Hepatocyte (in vitro differentiated cells): ENCODE measurements around the gene KCTD17. TPM values are rescaled to one million over a fixed set of nuclear protein-coding genes. Genes with fewer than 3 reads are reported as not detected.

Experiments
- DNase-seq: peaks from one replicate; pipeline ENCODE4 v3.0.0-alpha.2; 2016; ENCODE audit warnings: low spot score
- H2AFZ ChIP-seq: fragments of 200-600 bp; sonication (generic); 2 replicates; pipeline ENCODE4 v1.6.0; 2016; ENCODE audit warnings: antibody characterized with exemption, mild to moderate bottlenecking
- H3K27ac ChIP-seq: fragments of 200-600 bp; sonication (generic); 2 replicates; pipeline ENCODE4 v1.5.1; 2016; ENCODE audit warnings: mild to moderate bottlenecking
- H3K27me3 ChIP-seq: fragments of 200-600 bp; sonication (generic); 2 replicates; pipeline ENCODE4 v1.6.1; 2016
- H3K36me3 ChIP-seq: fragments of 200-600 bp; sonication (generic); replicated peaks from 2 replicates; pipeline ENCODE4 v1.5.1; 2016; ENCODE audit warnings: low read depth; ENCODE audit not compliant: insufficient read depth
- H3K4me1 ChIP-seq: fragments of 200-600 bp; sonication (generic); 2 replicates; pipeline ENCODE4 v1.5.1; 2016; ENCODE audit warnings: mild to moderate bottlenecking, moderate library complexity; ENCODE audit not compliant: insufficient read depth
- H3K4me2 ChIP-seq: fragments of 200-600 bp; sonication (generic); 2 replicates; pipeline ENCODE4 v1.6.0; 2016
- H3K4me3 ChIP-seq: fragments of 200-600 bp; sonication (generic); 2 replicates; pipeline ENCODE4 v1.5.1; 2016; ENCODE audit warnings: mild to moderate bottlenecking
- H3K79me2 ChIP-seq: fragments of 200-600 bp; sonication (generic); 2 replicates; pipeline ENCODE4 v1.6.0; 2017; ENCODE audit warnings: mild to moderate bottlenecking
- H3K9me2 ChIP-seq: fragments of 200-600 bp; sonication (generic); replicated peaks from 2 replicates; pipeline ENCODE4 v1.6.0; 2017; ENCODE audit warnings: mild to moderate bottlenecking; ENCODE audit not compliant: insufficient read depth
- H3K9me3 ChIP-seq: fragments of 200-600 bp; sonication (generic); 2 replicates; pipeline ENCODE4 v1.5.1; 2016; ENCODE audit warnings: low read depth, mild to moderate bottlenecking
- H4K20me1 ChIP-seq: fragments of 200-600 bp; sonication (generic); 2 replicates; pipeline ENCODE4 v1.6.0; 2016; ENCODE audit warnings: mild to moderate bottlenecking; ENCODE audit not compliant: insufficient read depth, poor library complexity, severe bottlenecking
- CTCF ChIP-seq: fragments of 200-600 bp; sonication (generic); IDR thresholded peaks from 2 replicates; pipeline ENCODE4 v1.5.1; 2016; ENCODE audit warnings: antibody characterized with exemption, mild to moderate bottlenecking; ENCODE audit not compliant: poor library complexity
- EZH2 ChIP-seq: fragments of 200-600 bp; sonication (generic); IDR thresholded peaks from 2 replicates; pipeline ENCODE4 v1.6.1; 2016; ENCODE audit warnings: antibody characterized with exemption, mild to moderate bottlenecking, borderline replicate concordance
- EZH2phosphoT487 ChIP-seq: fragments of 200-600 bp; sonication (generic); IDR thresholded peaks from one replicate; pipeline ENCODE4 v1.6.1; 2018; ENCODE audit warnings: antibody characterized with exemption, mild to moderate bottlenecking, low read depth, moderate library complexity; ENCODE audit not compliant: unreplicated experiment, severe bottlenecking
- WGBS: methylation state at CpG from one replicate; pipeline ENCODE4 v1.1.6; 2016; ENCODE audit warnings: low lambda C conversion rate; ENCODE audit errors: missing lambda C conversion rate; 5-methylcytosine and 5-hydroxymethylcytosine counted together
- polyA plus RNA-seq: library from polyadenylated mRNA; unstranded; fragments of >200 nt; fragmentation: Nextera tagmentation; extraction: Ambion mirVana; gene quantifications from 2 replicates; pipeline ENCODE4 v1.2.1, GENCODE V29; 2016
- total RNA-seq: library from RNA; depleted of rRNA; stranded (reverse); fragments of >200 nt; gene quantifications from 2 replicates; pipeline ENCODE4 v1.2.3, GENCODE V29; 2014

The KCTD17 gene
- total and polyA plus RNA-seq, 2 experiments from 2014 or later, result 15.2 to 25.4 TPM

DNA sequence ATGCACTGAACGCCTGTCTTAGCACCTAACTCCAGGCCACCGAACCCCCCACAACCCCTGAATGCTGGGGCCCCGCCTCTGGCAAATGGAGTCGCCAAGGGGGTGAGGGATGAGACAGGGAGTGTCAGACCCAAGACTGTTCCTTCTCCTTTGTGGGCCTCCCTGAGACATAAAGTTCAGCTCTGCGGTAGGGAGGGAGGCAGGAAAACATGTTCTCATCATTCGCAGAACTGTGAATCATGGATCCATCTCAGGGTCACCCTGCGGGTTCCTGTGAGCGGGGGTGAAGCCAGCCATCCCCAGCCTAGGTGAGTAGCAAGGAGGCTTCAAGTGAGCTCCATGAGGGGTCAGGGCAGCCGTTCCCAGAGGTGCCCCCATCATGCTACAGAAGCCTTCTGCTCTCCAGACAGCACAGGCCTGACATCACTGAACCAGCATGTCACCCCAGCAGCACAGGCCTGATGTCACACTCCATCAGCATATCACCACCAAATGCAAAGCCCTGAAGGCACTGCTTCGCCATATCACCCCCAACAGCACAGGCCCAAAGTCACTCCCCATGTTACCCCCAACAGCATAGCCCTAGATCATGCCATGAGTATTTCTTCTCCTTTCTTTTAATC, 30.8 kb downstream of the KCTD17 start:
- no peak overlapping the region for H3K4me2 ChIP-seq
- H3K4me1 ChIP-seq, result no peaks in the 10 kb centered on the region
- H3K9me2 ChIP-seq, result no peaks in the 10 kb centered on the region
- WGBS, result 84% methylated on average over 10 of the region's 10 CpGs
- H4K20me1 ChIP-seq, result no peaks in the 10 kb centered on the region
- DNase-seq, result no peak
- H3K9me3 ChIP-seq, result no peaks in the 10 kb centered on the region
- no peaks in the 10 kb centered on the region for H3K36me3 ChIP-seq
- no peak overlapping the region for H3K4me3 ChIP-seq
- H3K27me3 ChIP-seq, result no peaks in the 10 kb centered on the region
- TF ChIP-seq EZH2phosphoT487, result no peak
- no peak for TF ChIP-seq CTCF
- no peak for TF ChIP-seq EZH2
- H3K79me2 ChIP-seq, result no peaks in the 10 kb centered on the region
- no peak overlapping the region for H2AFZ ChIP-seq
- no peak overlapping the region for H3K27ac ChIP-seq

GRCh38 chr22:37083914-37084313, 32.4 kb downstream of the KCTD17 start:
- no peak overlapping the region for H3K27ac ChIP-seq
- H2AFZ ChIP-seq, result no peak overlapping the region
- no peaks in the 10 kb centered on the region for H4K20me1 ChIP-seq
- H3K9me3 ChIP-seq, result no peaks in the 10 kb centered on the region
- no peak for TF ChIP-seq EZH2phosphoT487
- TF ChIP-seq CTCF, result no peak
- TF ChIP-seq EZH2, result no peak
- no peaks in the 10 kb centered on the region for H3K36me3 ChIP-seq
- H3K4me1 ChIP-seq, result no peaks in the 10 kb centered on the region
- no peaks in the 10 kb centered on the region for H3K9me2 ChIP-seq
- no peaks in the 10 kb centered on the region for H3K79me2 ChIP-seq
- 80% methylated on average over 5 of the region's 6 CpGs for WGBS
- H3K4me2 ChIP-seq, result no peak overlapping the region
- DNase-seq, result no peak
- no peak overlapping the region for H3K4me3 ChIP-seq
- no peaks in the 10 kb centered on the region for H3K27me3 ChIP-seq

DNA sequence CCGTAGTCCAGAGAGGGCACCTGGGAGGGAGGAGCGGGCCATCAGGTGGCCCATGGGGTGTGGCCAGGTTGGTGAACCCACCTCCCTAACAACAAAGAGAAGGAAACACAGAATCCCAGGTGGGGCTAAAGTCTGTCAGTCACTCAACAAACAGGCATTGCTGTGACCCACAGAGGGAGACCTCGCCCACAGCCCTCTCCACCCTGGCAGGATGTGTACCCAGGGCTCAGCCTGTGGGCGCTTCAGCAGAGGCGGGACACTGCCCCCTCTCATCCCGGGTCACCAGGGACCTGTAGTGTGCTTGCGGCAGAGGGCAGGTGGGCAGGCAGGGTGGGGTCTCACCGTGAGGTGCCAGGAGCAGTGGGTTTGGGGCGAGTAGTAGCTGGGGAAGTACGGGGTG, 32.8 kb downstream of the KCTD17 start:
- H3K27me3 ChIP-seq, result no peaks in the 10 kb centered on the region
- H2AFZ ChIP-seq, result no peak overlapping the region
- H3K4me1 ChIP-seq, result no peaks in the 10 kb centered on the region
- no peak for DNase-seq
- no peaks in the 10 kb centered on the region for H3K36me3 ChIP-seq
- no peaks in the 10 kb centered on the region for H3K9me2 ChIP-seq
- no peak overlapping the region for H3K27ac ChIP-seq
- H3K9me3 ChIP-seq, result no peaks in the 10 kb centered on the region
- WGBS, result 94% methylated on average over 10 of the region's 10 CpGs
- no peak overlapping the region for H3K4me2 ChIP-seq
- H3K4me3 ChIP-seq, result no peak overlapping the region
- TF ChIP-seq EZH2phosphoT487 (no peak), EZH2 (no peak), CTCF (no peak)
- no peaks in the 10 kb centered on the region for H3K79me2 ChIP-seq
- no peaks in the 10 kb centered on the region for H4K20me1 ChIP-seq

DNA sequence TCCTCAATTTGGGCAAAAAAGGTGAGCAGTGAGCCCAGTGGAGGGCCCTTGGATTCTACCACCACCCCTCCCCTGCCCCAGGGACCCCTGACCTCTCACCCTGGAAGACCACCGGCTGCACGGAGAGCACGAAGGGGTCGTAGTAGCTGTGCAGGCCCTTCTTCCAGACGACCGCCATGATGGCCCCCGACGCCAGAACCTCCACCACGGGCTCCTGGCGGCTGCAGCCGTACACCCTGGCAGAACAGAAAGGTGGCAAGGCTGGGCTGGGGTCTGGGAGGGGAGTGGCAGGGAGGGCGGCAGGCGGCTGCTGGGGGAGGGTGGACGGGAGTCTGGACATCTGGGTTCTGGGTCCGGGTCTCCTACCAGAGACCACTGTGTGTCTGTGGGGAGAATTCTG, 34.6 kb downstream of the KCTD17 start:
- no peak overlapping the region for H3K4me3 ChIP-seq
- no peaks in the 10 kb centered on the region for H3K27me3 ChIP-seq
- no peak for DNase-seq
- H3K36me3 ChIP-seq, result no peaks in the 10 kb centered on the region
- TF ChIP-seq EZH2phosphoT487 (no peak), CTCF (no peak), EZH2 (no peak)
- no peak overlapping the region for H3K27ac ChIP-seq
- no peak overlapping the region for H2AFZ ChIP-seq
- H3K4me2 ChIP-seq, result no peak overlapping the region
- H3K4me1 ChIP-seq, result no peaks in the 10 kb centered on the region
- no peaks in the 10 kb centered on the region for H3K9me3 ChIP-seq
- 85% methylated on average over 15 of the region's 15 CpGs for WGBS
- H4K20me1 ChIP-seq, result no peaks in the 10 kb centered on the region
- no peaks in the 10 kb centered on the region for H3K9me2 ChIP-seq
- H3K79me2 ChIP-seq, result no peaks in the 10 kb centered on the region
